Neural cell (in vitro differentiated cells): ENCODE measurements around the gene HOXA5. TPM values are rescaled to one million over a fixed set of nuclear protein-coding genes. Genes with fewer than 3 reads are reported as not detected.

ENCODE experiments used
- H2AFZ ChIP-seq: fragments of 200-600, 300-800 bp; sonication (generic), shearing (Covaris generic); 2 replicates; pipeline ENCODE4 v1.6.0; 2014; ENCODE audit warnings: low read depth, mild to moderate bottlenecking, antibody characterized with exemption, low read length, moderate library complexity
- H3F3A ChIP-seq: fragments of 200-600 bp; shearing (Covaris generic); 2 replicates; pipeline ENCODE4 v1.6.1; 2016; ENCODE audit warnings: mild to moderate bottlenecking, moderate library complexity, mixed read lengths, antibody characterized with exemption, low read length; ENCODE audit not compliant: insufficient read depth, poor library complexity, severe bottlenecking
- H3K27ac ChIP-seq: fragments of 200-600, 300-800 bp; sonication (generic), shearing (Covaris generic); 2 replicates; pipeline ENCODE4 v1.5.1; 2014; ENCODE audit warnings: mild to moderate bottlenecking, low read length, moderate library complexity
- H3K27me3 ChIP-seq: fragments of 300-800, 200-600 bp; sonication (generic), shearing (Covaris generic); 2 replicates; pipeline ENCODE4 v1.6.0; 2014; ENCODE audit warnings: mild to moderate bottlenecking, low read depth, low read length, moderate library complexity; ENCODE audit not compliant: insufficient read depth
- H3K36me3 ChIP-seq: fragments of 300-800, 200-600 bp; sonication (generic), shearing (Covaris generic); 2 replicates; pipeline ENCODE4 v1.5.1; 2014; ENCODE audit warnings: mild to moderate bottlenecking, antibody characterized with exemption, low read length, moderate library complexity; ENCODE audit not compliant: insufficient read depth
- H3K4me2 ChIP-seq: fragments of 300-800, 200-600 bp; sonication (generic), shearing (Covaris generic); 2 replicates; pipeline ENCODE4 v1.6.0; 2014; ENCODE audit warnings: mild to moderate bottlenecking, low read length
- H3K4me3 ChIP-seq: fragments of 300-800, 200-600 bp; sonication (generic), shearing (Covaris generic); 2 replicates; pipeline ENCODE4 v1.5.1; 2014; ENCODE audit warnings: mild to moderate bottlenecking, low read length, moderate library complexity
- H3K79me2 ChIP-seq: fragments of 200-600 bp; shearing (Covaris generic); replicated peaks from 2 replicates; pipeline ENCODE4 v1.6.0; 2014; ENCODE audit warnings: mild to moderate bottlenecking, low read length, moderate library complexity; ENCODE audit not compliant: insufficient read depth
- H3K9ac ChIP-seq: fragments of 300-800, 200-600 bp; sonication (generic), shearing (Covaris generic); 2 replicates; pipeline ENCODE4 v1.6.1; 2016; ENCODE audit warnings: mild to moderate bottlenecking, low read length, mixed read lengths
- H3K9me2 ChIP-seq: fragments of 200-600 bp; shearing (Covaris generic); 2 replicates; pipeline ENCODE4 v1.6.1; 2016; ENCODE audit warnings: mild to moderate bottlenecking, low read length, mixed read lengths; ENCODE audit not compliant: insufficient read depth
- H3K9me3 ChIP-seq: fragments of 200-600, 300-800 bp; sonication (generic), shearing (Covaris generic); 2 replicates; pipeline ENCODE4 v1.6.1; 2016; ENCODE audit warnings: mild to moderate bottlenecking, mixed run types, low read length, moderate library complexity, mixed read lengths
- H4K20me1 ChIP-seq: fragments of 200-600 bp; shearing (Covaris generic); 2 replicates; pipeline ENCODE4 v1.6.1; 2016; ENCODE audit warnings: mild to moderate bottlenecking, mixed run types; ENCODE audit not compliant: insufficient read depth
- CTCF ChIP-seq: fragments of 450-650 bp; IDR thresholded peaks from 2 replicates; pipeline ENCODE4 v1.5.1; 2014; ENCODE audit warnings: antibody characterized with exemption, mild to moderate bottlenecking, moderate library complexity; ENCODE audit not compliant: poor library complexity, severe bottlenecking
- EP300 ChIP-seq: fragments of 450-650 bp; conservative IDR thresholded peaks from 2 replicates; pipeline ENCODE4 v1.6.1; 2014; ENCODE audit warnings: antibody characterized with exemption, mild to moderate bottlenecking, moderate library complexity; ENCODE audit not compliant: poor library complexity, severe bottlenecking
- EZH2 ChIP-seq: fragments of 200-600, 300-800 bp; shearing (Covaris generic), sonication (generic); IDR thresholded peaks from 2 replicates; pipeline ENCODE4 v1.6.1; 2014; ENCODE audit warnings: antibody characterized with exemption, low read length, borderline replicate concordance, mild to moderate bottlenecking; ENCODE audit not compliant: insufficient read depth, poor library complexity, severe bottlenecking
- MXI1 ChIP-seq: fragments of 450-650 bp; conservative IDR thresholded peaks from 2 replicates; pipeline ENCODE4 v1.6.1; 2014; ENCODE audit warnings: antibody characterized with exemption, mild to moderate bottlenecking; ENCODE audit not compliant: poor library complexity, severe bottlenecking
- POLR2AphosphoS5 ChIP-seq: IDR thresholded peaks from 2 replicates; pipeline ENCODE4 v1.6.1; 2012
- RAD21 ChIP-seq: fragments of 450-650 bp; conservative IDR thresholded peaks from 2 replicates; pipeline ENCODE4 v1.6.1; 2014; ENCODE audit warnings: antibody characterized with exemption, mild to moderate bottlenecking, moderate library complexity
- REST ChIP-seq: IDR thresholded peaks from 2 replicates; pipeline ENCODE4 v1.6.1; 2012; ENCODE audit warnings: borderline replicate concordance
- SMC3 ChIP-seq: fragments of 450-650 bp; conservative IDR thresholded peaks from 2 replicates; pipeline ENCODE4 v1.6.1; 2014; ENCODE audit warnings: antibody characterized with exemption, mild to moderate bottlenecking, moderate library complexity; ENCODE audit not compliant: poor library complexity
- TAF1 ChIP-seq: IDR thresholded peaks from 2 replicates; pipeline ENCODE4 v1.6.1; 2012; ENCODE audit warnings: low read depth
- polyA plus RNA-seq: library from polyadenylated mRNA; depleted of rRNA; stranded (reverse); fragments of >200 nt; gene quantifications from 2 replicates; pipeline ENCODE4 v1.2.3, GENCODE V29; 2014

HOXA5 gene
- polyA plus RNA-seq, 1 donor from 2014 or later = not detected

GRCh38 chr7:27140126-27140857 lies 3.2 kb downstream of the HOXA5 start (continued):
- TF ChIP-seq EZH2 = no peak

- H3K4me3 ChIP-seq = no peak overlapping the region
These were observed 4.0 kb downstream of the HOXA5 start for GRCh38 chr7:27139334-27140125.

More at GRCh38 chr7:27139334-27140125, 4.0 kb downstream of the HOXA5 start:
- H3K9ac ChIP-seq = no peak overlapping the region
- H4K20me1 ChIP-seq = no peaks in the 10 kb centered on the region
- no peaks in the 10 kb centered on the region for H3K36me3 ChIP-seq
- no peaks in the 10 kb centered on the region for H3F3A ChIP-seq
- no peak overlapping the region for H2AFZ ChIP-seq
- peaks cover 16% of the 10 kb centered on the region for H3K9me3 ChIP-seq
- H3K9me2 ChIP-seq = no peaks in the 10 kb centered on the region
- H3K79me2 ChIP-seq = no peaks in the 10 kb centered on the region
- H3K27ac ChIP-seq = no peak overlapping the region
- TF ChIP-seq MXI1 (no peak), EZH2 (no peak), REST (no peak), POLR2AphosphoS5 (no peak), CTCF (no peak), SMC3 (no peak), EP300 (no peak), RAD21 (no peak), TAF1 (no peak)
- peaks cover 100% of the 10 kb centered on the region for H3K27me3 ChIP-seq
- H3K4me2 ChIP-seq = no peak overlapping the region
